SK-N-SH (cell line): ENCODE measurements around the gene KCNH3. TPM values are rescaled to one million over a fixed set of nuclear protein-coding genes. Genes with fewer than 3 reads are reported as not detected.

Experiments used
- CTCF ChIA-PET: fragments of 300-600, 350-600 bp; formaldehyde crosslinking; extraction: SDS; loops from one replicate; lab custom pipeline; 2021; lab: Yijun Ruan, JAX
- POLR2A ChIA-PET: fragments of 350-600 bp; sonication (Branson Sonifier 250); formaldehyde crosslinking; extraction: SDS; loops from one replicate; lab custom pipeline; 2020; ENCODE audit warnings: antibody characterized with exemption, inconsistent platforms; lab: Yijun Ruan, JAX
- DNase-seq: peaks from one replicate; pipeline ENCODE4 v3.0.0; 2012
- H2AFZ ChIP-seq: fragments of 200-600 bp; sonication (generic); 2 replicates; pipeline ENCODE4 v1.8.1; 2016; ENCODE audit warnings: antibody characterized with exemption, mild to moderate bottlenecking, low read depth
- H3F3A ChIP-seq: fragments of 200-600 bp; sonication (generic); replicated peaks from 2 replicates; pipeline ENCODE3; 2016; ENCODE audit warnings: antibody characterized with exemption, mild to moderate bottlenecking; ENCODE audit not compliant: insufficient read depth
- H3K27ac ChIP-seq, 2 experiments: fragments of 200-500 bp in 1 of 2; fragments of 200-600 bp in 1 of 2; sonication (Bioruptor generic) in 1 of 2; sonication (generic), shearing (Covaris generic) in 1 of 2; 2 replicates each; pipeline versions ENCODE4 v1.5.1 to v1.6.1; 2014 to 2016; ENCODE audit warnings: low read depth in 2 of 2, inconsistent platforms in 1 of 2, low read length in 1 of 2, mild to moderate bottlenecking in 1 of 2, mixed read lengths in 1 of 2
- H3K27me3 ChIP-seq: fragments of 200-600 bp; sonication (generic), shearing (Covaris generic); 2 replicates; pipeline ENCODE4 v1.6.1; 2016; ENCODE audit warnings: mixed run types; ENCODE audit not compliant: insufficient read depth
- H3K36me3 ChIP-seq, 2 experiments: fragments of 200-500 bp in 1 of 2; fragments of 200-600 bp in 1 of 2; sonication (Bioruptor generic) in 1 of 2; sonication (generic) in 1 of 2; replicated peaks in 1 of 2; 2 replicates each; pipeline versions ENCODE3 to v1.5.1; 2014 to 2016; ENCODE audit warnings: low read length in 1 of 2, mild to moderate bottlenecking in 1 of 2; ENCODE audit not compliant: insufficient read depth in 2 of 2, control insufficient read depth in 1 of 2
- H3K4me1 ChIP-seq, 2 experiments: fragments of 200-500 bp in 1 of 2; fragments of 200-600 bp in 1 of 2; sonication (Bioruptor generic) in 1 of 2; sonication (generic), shearing (Covaris generic) in 1 of 2; 2 replicates each; pipeline versions ENCODE4 v1.5.1 to v1.6.1; 2014 to 2016; ENCODE audit warnings: low read depth in 1 of 2, low read length in 1 of 2, mixed run types in 1 of 2; ENCODE audit not compliant: insufficient read depth in 2 of 2, control insufficient read depth in 1 of 2
- H3K4me2 ChIP-seq: fragments of 200-600 bp; sonication (generic), shearing (Covaris generic); 2 replicates; pipeline ENCODE4 v1.6.1; 2017; ENCODE audit warnings: mixed run types
- H3K4me3 ChIP-seq, 2 experiments: fragments of 200-500 bp in 1 of 2; fragments of 200-600 bp in 1 of 2; sonication (Bioruptor generic) in 1 of 2; sonication (generic), shearing (Covaris generic) in 1 of 2; 2 replicates each; pipeline versions ENCODE4 v1.5.1 to v1.8.1; 2014 to 2016; ENCODE audit warnings: low read depth in 2 of 2, inconsistent platforms in 1 of 2, low read length in 1 of 2, mild to moderate bottlenecking in 1 of 2, mixed read lengths in 1 of 2, moderate library complexity in 1 of 2
- H3K79me2 ChIP-seq: fragments of 200-600 bp; sonication (generic); 2 replicates; pipeline ENCODE4 v1.8.1; 2017; ENCODE audit warnings: mild to moderate bottlenecking; ENCODE audit not compliant: insufficient read depth
- H3K9ac ChIP-seq: fragments of 200-600 bp; sonication (generic); 2 replicates; pipeline ENCODE4 v1.6.1; 2017; ENCODE audit warnings: mixed run types
- H3K9me2 ChIP-seq: fragments of 200-600 bp; sonication (generic); 2 replicates; pipeline ENCODE4 v1.6.1; 2017; ENCODE audit warnings: mixed run types
- H3K9me3 ChIP-seq: fragments of 200-600 bp; sonication (generic); 2 replicates; pipeline ENCODE4 v1.6.1; 2017; ENCODE audit warnings: mixed run types, mild to moderate bottlenecking, moderate library complexity
- H4K20me1 ChIP-seq: fragments of 200-600 bp; sonication (generic); 2 replicates; pipeline ENCODE4 v1.6.1; 2017; ENCODE audit warnings: mild to moderate bottlenecking, mixed run types; ENCODE audit not compliant: insufficient read depth
- FOXM1 ChIP-seq: IDR thresholded peaks from 2 replicates; pipeline ENCODE4 v1.4.0; 2012; ENCODE audit warnings: low read depth, mild to moderate bottlenecking
- GATA2 ChIP-seq: sonication (generic); formaldehyde crosslinking; IDR thresholded peaks from 2 replicates; pipeline ENCODE4 v1.5.0; 2020; ENCODE audit warnings: mild to moderate bottlenecking, missing genetic modification reagents
- JUND ChIP-seq: IDR thresholded peaks from 2 replicates; pipeline ENCODE4 v1.4.0; 2012
- NFIC ChIP-seq: IDR thresholded peaks from 2 replicates; pipeline ENCODE4 v1.4.0; 2012; ENCODE audit warnings: borderline replicate concordance
- RCOR1 ChIP-seq: fragments of 150-350 bp; IDR thresholded peaks from 2 replicates; pipeline ENCODE4 v1.6.1; 2017; ENCODE audit warnings: antibody characterized with exemption, low read length
- RFX5 ChIP-seq: IDR thresholded peaks from 2 replicates; pipeline ENCODE4 v1.6.1; 2012; ENCODE audit warnings: mild to moderate bottlenecking, improper control_type of control experiment, low read length
- RXRA ChIP-seq: IDR thresholded peaks from 2 replicates; pipeline ENCODE4 v1.4.0; 2012; ENCODE audit warnings: low read depth, mild to moderate bottlenecking, borderline replicate concordance
- SIN3A ChIP-seq: IDR thresholded peaks from 2 replicates; pipeline ENCODE4 v1.6.1; 2012; ENCODE audit warnings: low read depth, mild to moderate bottlenecking, low read length, moderate library complexity, borderline replicate concordance
- TAF1 ChIP-seq: IDR thresholded peaks from 2 replicates; pipeline ENCODE4 v1.6.1; 2012; ENCODE audit warnings: low read depth, mild to moderate bottlenecking, low read length, moderate library complexity, borderline replicate concordance
- TCF12 ChIP-seq: IDR thresholded peaks from 2 replicates; pipeline ENCODE4 v1.4.0; 2012
- TEAD4 ChIP-seq: IDR thresholded peaks from 2 replicates; pipeline ENCODE4 v1.4.0; 2012; ENCODE audit warnings: mild to moderate bottlenecking, borderline replicate concordance; ENCODE audit not compliant: insufficient read depth
- WGBS: methylation state at CpG from one replicate; pipeline ENCODE4 v1.1.6; 2017; ENCODE audit warnings: low lambda C conversion rate; 5-methylcytosine and 5-hydroxymethylcytosine counted together
- polyA plus RNA-seq, 3 experiments: library from polyadenylated mRNA; depleted of rRNA; stranded (reverse); fragments of >200 nt; gene quantifications; 2 replicates each; pipeline ENCODE4 v1.2.3, GENCODE V29; 2012
- TF ChIP-seq, protein P1 (sequence below): fragments of 150-350 bp; IDR thresholded peaks from 2 replicates; pipeline ENCODE4 v1.6.1; 2017; ENCODE audit warnings: antibody characterized with exemption, low read length, low read depth, borderline replicate concordance
- TF ChIP-seq, protein P2 (sequence below): fragments of 150-350 bp; IDR thresholded peaks from 2 replicates; pipeline ENCODE4 v1.6.1; 2016; ENCODE audit warnings: mild to moderate bottlenecking, low read depth, low read length
- TF ChIP-seq, protein P3 (sequence below): IDR thresholded peaks from 2 replicates; pipeline ENCODE4 v1.4.0; 2012; ENCODE audit warnings: low read depth
- TF ChIP-seq, protein P4 (sequence below): IDR thresholded peaks from 2 replicates; pipeline ENCODE4; 2012
- TF ChIP-seq, protein P5 (sequence below): IDR thresholded peaks from 2 replicates; pipeline ENCODE4 v1.6.1; 2012; ENCODE audit warnings: mild to moderate bottlenecking, low read depth, low read length, moderate library complexity

KCNH3 gene
- polyA plus RNA-seq, 1 of the 3 experiments (the other 2 are of a cell fraction), result 3.7 TPM

DNA sequence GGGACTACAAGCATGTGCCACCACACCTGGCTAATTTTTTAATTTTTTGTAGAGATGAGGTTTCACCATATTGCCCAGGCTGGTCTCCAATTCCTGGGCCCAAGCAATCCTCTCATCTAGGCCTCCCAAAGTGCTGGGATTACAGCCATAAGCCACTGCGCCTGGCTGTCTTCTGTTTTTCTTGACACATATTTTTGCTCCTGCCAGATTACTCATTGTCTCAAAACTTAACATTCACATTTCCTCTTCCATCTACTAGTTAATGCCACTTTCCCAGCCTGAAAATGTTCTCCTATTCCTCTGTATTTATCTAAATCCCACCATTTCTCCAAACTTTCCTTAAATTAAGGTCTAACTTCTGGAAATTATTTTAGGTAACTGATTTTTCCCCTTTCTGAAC is 36.2 kb upstream of the KCNH3 start:
- Histone ChIP-seq H3F3A (peaks cover 69% of the 10 kb centered on the region), H2AFZ (no peak overlapping the region), H3K27ac (peak overlapping the region in 1 of 2 experiments; percentile 90; a peak in 3 of 4 replicates), H3K4me1 (peaks cover 0 to 50% of the 10 kb centered on the region in 2 experiments; a peak in 2 of 4 replicates), H3K36me3 (peaks cover 15 to 65% of the 10 kb centered on the region in 2 experiments), H3K4me3 (no peak overlapping the region), H4K20me1 (no peaks in the 10 kb centered on the region), H3K79me2 (peaks cover 11% of the 10 kb centered on the region; the same call in 1 of the 2 replicates), H3K27me3 (no peaks in the 10 kb centered on the region), H3K9me3 (no peaks in the 10 kb centered on the region), H3K4me2 (no peak overlapping the region; the same call in 1 of the 2 replicates), H3K9ac (no peak overlapping the region), H3K9me2 (no peaks in the 10 kb centered on the region)
- ChIA-PET CTCF (interaction anchor here (0.6 to 3.6 kb wide), 3 partner anchors 12 to 1224 kb away, joined by 3 to 17 read pairs (median 6); no protein-coding TSS in a partner anchor), POLR2A (no interaction called here)
- TF ChIP-seq, protein P1, sequence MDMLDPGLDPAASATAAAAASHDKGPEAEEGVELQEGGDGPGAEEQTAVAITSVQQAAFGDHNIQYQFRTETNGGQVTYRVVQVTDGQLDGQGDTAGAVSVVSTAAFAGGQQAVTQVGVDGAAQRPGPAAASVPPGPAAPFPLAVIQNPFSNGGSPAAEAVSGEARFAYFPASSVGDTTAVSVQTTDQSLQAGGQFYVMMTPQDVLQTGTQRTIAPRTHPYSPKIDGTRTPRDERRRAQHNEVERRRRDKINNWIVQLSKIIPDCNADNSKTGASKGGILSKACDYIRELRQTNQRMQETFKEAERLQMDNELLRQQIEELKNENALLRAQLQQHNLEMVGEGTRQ, result no peak
- TF ChIP-seq, protein P2, sequence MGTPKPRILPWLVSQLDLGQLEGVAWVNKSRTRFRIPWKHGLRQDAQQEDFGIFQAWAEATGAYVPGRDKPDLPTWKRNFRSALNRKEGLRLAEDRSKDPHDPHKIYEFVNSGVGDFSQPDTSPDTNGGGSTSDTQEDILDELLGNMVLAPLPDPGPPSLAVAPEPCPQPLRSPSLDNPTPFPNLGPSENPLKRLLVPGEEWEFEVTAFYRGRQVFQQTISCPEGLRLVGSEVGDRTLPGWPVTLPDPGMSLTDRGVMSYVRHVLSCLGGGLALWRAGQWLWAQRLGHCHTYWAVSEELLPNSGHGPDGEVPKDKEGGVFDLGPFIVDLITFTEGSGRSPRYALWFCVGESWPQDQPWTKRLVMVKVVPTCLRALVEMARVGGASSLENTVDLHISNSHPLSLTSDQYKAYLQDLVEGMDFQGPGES, result no peak
- TF ChIP-seq, protein P3, sequence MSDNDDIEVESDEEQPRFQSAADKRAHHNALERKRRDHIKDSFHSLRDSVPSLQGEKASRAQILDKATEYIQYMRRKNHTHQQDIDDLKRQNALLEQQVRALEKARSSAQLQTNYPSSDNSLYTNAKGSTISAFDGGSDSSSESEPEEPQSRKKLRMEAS, result no peak
- TF ChIP-seq NFIC (0 out of 2 replicates have a peak, but pooled peaks have one; percentile 39), JUND (0 out of 2 replicates have a peak, but pooled peaks have one; percentile 11), TCF12 (peak; percentile 45; the same call in 1 of the 2 replicates), GATA2 (CRISPR knock-in tag) (no peak), RXRA (no peak)
- TF ChIP-seq, protein P4, sequence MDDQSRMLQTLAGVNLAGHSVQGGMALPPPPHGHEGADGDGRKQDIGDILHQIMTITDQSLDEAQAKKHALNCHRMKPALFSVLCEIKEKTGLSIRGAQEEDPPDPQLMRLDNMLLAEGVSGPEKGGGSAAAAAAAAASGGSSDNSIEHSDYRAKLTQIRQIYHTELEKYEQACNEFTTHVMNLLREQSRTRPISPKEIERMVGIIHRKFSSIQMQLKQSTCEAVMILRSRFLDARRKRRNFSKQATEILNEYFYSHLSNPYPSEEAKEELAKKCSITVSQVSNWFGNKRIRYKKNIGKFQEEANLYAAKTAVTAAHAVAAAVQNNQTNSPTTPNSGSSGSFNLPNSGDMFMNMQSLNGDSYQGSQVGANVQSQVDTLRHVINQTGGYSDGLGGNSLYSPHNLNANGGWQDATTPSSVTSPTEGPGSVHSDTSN, result peak; percentile 22; the same call in 1 of the 2 replicates
- 100% methylated on average over 1 of the region's 1 CpG for WGBS
- no peak for DNase-seq

DNA sequence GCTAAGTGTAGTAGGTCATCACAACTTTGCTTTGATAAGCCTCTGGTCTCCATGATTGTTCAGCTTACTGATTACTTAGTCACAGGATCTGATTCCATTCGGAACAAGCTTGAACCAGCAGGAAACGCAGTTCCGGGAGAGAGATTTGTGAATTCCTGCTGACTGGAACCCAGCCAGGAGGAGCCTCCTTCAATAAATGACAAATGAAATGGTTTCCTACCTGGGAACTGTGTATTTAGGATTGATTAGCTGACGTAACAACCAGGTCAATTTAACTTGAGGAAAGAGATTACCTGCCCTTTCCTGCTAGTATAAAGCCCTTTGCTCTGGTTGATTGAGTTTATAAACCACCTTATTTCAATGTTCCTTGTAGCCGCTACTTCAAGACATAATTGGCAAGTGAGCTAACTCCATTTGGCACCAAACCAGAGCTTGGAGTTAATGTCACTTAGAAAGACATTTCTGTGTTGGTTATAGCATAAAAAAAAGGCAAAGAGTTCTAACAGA is 35.1 kb upstream of the KCNH3 start:
- peak overlapping the region; percentile 40 for H3K4me2 ChIP-seq
- 10% methylated on average over 5 of the region's 5 CpGs for WGBS
- TF ChIP-seq, protein P5, sequence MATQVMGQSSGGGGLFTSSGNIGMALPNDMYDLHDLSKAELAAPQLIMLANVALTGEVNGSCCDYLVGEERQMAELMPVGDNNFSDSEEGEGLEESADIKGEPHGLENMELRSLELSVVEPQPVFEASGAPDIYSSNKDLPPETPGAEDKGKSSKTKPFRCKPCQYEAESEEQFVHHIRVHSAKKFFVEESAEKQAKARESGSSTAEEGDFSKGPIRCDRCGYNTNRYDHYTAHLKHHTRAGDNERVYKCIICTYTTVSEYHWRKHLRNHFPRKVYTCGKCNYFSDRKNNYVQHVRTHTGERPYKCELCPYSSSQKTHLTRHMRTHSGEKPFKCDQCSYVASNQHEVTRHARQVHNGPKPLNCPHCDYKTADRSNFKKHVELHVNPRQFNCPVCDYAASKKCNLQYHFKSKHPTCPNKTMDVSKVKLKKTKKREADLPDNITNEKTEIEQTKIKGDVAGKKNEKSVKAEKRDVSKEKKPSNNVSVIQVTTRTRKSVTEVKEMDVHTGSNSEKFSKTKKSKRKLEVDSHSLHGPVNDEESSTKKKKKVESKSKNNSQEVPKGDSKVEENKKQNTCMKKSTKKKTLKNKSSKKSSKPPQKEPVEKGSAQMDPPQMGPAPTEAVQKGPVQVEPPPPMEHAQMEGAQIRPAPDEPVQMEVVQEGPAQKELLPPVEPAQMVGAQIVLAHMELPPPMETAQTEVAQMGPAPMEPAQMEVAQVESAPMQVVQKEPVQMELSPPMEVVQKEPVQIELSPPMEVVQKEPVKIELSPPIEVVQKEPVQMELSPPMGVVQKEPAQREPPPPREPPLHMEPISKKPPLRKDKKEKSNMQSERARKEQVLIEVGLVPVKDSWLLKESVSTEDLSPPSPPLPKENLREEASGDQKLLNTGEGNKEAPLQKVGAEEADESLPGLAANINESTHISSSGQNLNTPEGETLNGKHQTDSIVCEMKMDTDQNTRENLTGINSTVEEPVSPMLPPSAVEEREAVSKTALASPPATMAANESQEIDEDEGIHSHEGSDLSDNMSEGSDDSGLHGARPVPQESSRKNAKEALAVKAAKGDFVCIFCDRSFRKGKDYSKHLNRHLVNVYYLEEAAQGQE, result no peak
- TF ChIP-seq FOXM1, result no peak; the same call in 1 of the 2 replicates
- TF ChIP-seq, protein P2, result no peak
- TF ChIP-seq RFX5, result no peak
- TF ChIP-seq TAF1, result no peak
- TF ChIP-seq TCF12, result peak; percentile 72
- TF ChIP-seq RXRA, result no peak
- no peak for TF ChIP-seq SIN3A
- TF ChIP-seq, protein P1, result no peak
- TF ChIP-seq TEAD4, result peak; percentile 52
- TF ChIP-seq RCOR1, result no peak

More for the DNA sequence above, 35.1 kb upstream of the KCNH3 start:
- ChIA-PET POLR2A (no interaction called here), CTCF (interaction anchor here (0.8 to 26.5 kb wide), 8 partner anchors 11 to 194 kb away, joined by 3 to 617 read pairs (median 5); partner anchors contain the start of gene SPATS2)
- Histone ChIP-seq H3K9me2 (no peaks in the 10 kb centered on the region), H3K4me3 (no peak overlapping the region), H3K27me3 (no peaks in the 10 kb centered on the region), H3K9ac (peak overlapping the region; percentile 44; the same call in 1 of the 2 replicates), H3K9me3 (no peaks in the 10 kb centered on the region), H3K27ac (peak overlapping the region; percentile 68 to 90; a peak in 3 of 4 replicates), H3K79me2 (peaks cover 16% of the 10 kb centered on the region), H4K20me1 (no peaks in the 10 kb centered on the region), H3K4me1 (peaks cover 0 to 57% of the 10 kb centered on the region in 2 experiments; a peak in 2 of 4 replicates), H3F3A (peaks cover 79% of the 10 kb centered on the region), H3K36me3 (peaks cover 12 to 68% of the 10 kb centered on the region in 2 experiments), H2AFZ (no peak overlapping the region)
- no peak for DNase-seq
